DMS 273 treated with DMSO at 0.1 percent for 48 hours (cell line): Measurements from ENCODE around the gene MALRD1.

Experiments used
- DNase-seq: peaks from one replicate; lab custom pipeline; 2025; lab: John Stamatoyannopoulos, UW

The MALRD1 gene

DNA sequence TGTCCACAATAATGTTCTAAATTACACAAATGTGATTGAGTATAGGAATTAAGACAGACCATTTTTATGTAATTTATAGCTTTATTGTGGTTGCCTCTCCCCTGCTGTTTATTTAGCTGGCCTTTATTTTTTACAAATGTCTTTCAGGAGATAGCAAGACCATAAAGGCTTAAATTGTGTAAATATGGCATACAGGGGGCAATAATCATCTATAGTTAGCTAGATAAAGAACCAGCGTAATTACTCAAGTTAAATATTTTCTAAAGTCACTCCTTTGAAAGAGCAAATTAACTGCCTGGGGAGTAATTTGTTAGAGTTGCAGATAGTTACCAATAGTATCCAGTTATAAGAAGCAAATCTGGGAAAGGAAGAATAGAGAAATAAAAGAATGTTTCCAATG is at the start of gene MALRD1:
Gene MALRD1, plus strand, starts transcription at position 313 of the 400 bp plus-strand sequence. CDS start 138 bp downstream, outside the sequence.
- no peak for DNase-seq

GRCh38 chr10:19003341-19003740 is 45.3 kb upstream of the MALRD1 start:
- no peak for DNase-seq

- DNase-seq = no peak
Observed at GRCh38 chr10:19012111-19012510, 36.5 kb upstream of the MALRD1 start.

- no peak for DNase-seq
Observed at GRCh38 chr10:19014034-19014433, 34.6 kb upstream of the MALRD1 start.

DNA sequence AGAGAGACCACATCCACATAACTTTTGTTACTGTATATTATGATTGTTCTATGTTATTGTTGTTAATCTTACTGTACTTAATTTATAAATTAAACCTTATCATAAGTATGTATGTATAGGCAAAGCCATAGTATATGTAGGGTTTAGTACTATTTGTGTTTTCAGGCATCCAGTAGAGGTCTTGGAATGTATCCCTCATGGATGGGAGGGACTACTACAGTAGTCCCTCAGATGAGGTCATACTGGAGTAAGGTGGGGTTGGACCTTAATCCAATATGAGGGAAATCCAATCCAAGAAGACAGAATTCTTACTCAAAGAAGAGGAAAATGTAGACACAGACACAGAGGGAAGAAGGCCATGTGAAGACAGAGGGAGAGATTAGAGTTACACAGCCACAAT is 34.1 kb upstream of the MALRD1 start:
- DNase-seq = no peak

DNA sequence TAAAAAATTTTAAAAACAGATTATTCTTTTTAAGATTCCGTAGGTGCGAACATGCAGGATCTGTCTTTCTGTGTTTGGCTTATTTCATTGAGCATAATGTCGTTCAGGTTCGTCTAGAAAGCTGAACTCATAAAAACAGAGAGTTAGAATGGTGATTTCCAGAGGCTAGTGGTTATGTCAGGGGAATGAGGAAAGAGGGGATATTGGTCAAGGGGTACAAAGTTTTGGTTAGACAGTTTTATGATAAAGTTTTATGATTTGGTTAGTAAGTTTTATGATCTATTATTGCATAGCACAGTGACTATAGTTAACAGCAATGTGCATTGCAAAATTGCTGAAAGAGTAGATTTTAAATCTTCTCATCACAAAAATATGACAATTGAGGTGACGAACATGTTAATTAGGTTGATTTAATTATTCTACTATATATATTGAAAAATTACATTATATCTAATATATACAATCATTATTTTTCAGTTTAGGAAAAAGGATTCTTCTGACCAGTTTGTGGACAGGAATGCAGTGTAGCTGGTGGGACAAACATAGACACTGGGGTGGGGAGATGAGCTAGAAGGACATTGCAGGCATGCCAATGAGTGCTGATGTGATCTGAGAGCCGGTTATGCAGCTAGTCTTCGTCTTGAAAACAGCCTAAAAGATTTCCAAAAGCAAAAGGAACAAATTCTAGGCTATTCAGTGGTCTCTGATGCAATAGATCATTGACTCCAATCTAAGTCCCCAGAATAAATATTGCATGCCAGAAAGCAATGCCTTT is 31.3 kb upstream of the MALRD1 start:
- no peak for DNase-seq

DNA sequence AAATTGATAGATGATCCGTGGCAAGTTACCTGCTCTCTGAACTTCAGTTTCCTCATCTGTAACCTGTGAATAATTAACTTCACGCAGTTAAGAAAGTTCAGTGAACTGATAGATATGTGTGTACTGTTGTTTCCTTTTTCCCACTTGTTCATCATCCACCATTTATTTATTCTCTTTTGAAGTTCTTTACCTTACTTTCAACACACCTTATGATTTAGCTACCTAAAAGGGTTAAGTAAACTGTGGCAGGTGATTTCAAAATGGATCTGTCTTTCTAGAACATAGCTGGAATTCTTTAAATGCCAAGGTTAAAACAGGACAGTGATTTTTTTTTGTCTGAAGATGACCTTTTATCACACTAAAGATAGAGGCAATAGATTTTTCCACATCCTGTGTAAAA is 27.4 kb upstream of the MALRD1 start:
- no peak for DNase-seq

GRCh38 chr10:19024611-19025010 is 24.0 kb upstream of the MALRD1 start:
- no peak for DNase-seq

DNA sequence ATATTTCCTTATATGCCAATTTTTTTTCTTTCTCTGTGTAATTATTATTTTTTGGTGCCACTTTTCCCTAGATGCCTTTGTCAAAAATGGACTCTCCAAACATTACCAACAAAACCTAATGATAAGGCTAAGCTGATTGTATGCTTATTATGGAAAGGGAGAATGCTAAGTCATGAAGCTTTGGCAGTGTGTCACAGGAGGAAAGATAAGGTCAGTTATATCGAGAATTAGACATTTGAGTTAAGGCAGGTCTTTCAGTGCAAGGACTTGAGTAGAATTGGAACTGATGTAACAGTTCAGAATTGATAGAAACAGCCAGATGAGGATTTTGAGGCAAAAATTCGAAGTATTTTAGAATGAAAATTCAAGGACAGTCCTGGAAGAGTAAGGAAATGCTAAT is 16.8 kb upstream of the MALRD1 start:
- no peak for DNase-seq

- no peak for DNase-seq
Observed at GRCh38 chr10:19033741-19034140, 14.9 kb upstream of the MALRD1 start.

- DNase-seq = no peak
Observed at GRCh38 chr10:19041171-19041570, 7.4 kb upstream of the MALRD1 start.

DNA sequence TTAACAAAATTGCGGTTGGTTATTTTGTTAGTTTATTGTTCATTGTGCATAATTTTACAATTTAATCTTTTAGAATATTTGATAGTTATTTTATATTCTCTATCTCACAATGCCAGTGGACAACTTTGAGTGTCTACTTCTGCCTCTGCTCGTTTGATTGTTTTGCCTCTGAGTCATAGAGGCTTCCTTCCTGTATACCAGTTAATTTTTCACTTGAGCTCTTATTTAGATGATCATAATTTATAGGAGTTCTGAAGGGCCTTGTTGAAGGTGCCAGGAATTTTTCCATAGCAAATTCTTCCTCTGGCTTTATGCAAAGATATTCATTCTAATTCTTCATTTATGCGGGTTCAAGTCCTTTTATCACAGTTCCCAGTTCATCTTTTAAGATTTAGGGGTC is 5.2 kb upstream of the MALRD1 start:
- no peak for DNase-seq

- DNase-seq = no peak
Observed at GRCh38 chr10:19046679-19047078, 1.9 kb upstream of the MALRD1 start.

DNA sequence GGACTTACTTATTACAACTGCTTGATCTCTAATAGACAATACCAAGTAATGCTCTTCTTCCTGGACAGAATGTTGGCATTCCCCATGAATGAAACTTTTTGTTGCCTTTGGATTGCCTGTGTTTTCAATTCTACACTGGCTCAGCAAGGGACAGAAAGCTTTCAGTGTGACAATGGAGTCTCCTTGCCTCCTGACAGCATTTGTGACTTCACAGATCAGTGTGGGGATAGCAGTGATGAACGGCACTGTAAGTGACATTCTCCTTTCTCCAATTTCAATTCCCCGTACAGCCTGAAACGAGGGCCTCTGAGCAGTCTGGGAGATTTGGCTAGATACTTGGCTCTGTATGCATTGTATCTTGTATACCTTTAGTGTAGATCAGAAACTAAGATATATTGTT is 290 bp downstream of the MALRD1 start:
- no peak for DNase-seq

- DNase-seq = no peak
Observed at GRCh38 chr10:19049567-19049966, 966 bp downstream of the MALRD1 start.

DNA sequence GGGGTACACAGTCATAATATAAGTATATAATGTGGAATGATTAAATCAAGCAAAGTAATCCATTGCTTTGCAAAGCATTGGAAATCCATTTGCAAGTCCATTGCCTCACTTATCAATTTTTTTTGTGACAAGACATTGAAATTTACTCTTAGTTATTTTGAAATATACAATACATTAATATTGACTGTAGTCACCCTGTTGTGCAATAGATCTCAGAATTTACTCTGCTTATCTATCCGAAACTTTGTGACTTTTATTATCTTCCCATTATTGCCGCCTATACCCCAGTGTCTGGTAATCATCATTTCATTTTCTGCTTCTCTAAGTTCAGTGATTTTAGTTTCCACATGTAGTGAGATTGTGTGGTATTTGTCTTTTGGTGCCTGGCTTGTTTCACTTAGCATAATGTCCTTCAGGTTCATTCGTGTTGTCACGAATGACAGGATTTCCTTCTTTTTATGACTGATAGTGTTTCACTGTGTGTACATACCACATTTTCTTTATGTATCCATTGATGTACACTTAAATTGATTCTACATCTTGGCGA is 5.8 kb downstream of the MALRD1 start:
- DNase-seq = no peak

GRCh38 chr10:19058046-19058445 is 9.4 kb downstream of the MALRD1 start:
- DNase-seq = no peak

- no peak for DNase-seq
Observed at GRCh38 chr10:19063986-19064385, 15.4 kb downstream of the MALRD1 start.

GRCh38 chr10:19071946-19072345 is 23.3 kb downstream of the MALRD1 start:
- DNase-seq = no peak

DNA sequence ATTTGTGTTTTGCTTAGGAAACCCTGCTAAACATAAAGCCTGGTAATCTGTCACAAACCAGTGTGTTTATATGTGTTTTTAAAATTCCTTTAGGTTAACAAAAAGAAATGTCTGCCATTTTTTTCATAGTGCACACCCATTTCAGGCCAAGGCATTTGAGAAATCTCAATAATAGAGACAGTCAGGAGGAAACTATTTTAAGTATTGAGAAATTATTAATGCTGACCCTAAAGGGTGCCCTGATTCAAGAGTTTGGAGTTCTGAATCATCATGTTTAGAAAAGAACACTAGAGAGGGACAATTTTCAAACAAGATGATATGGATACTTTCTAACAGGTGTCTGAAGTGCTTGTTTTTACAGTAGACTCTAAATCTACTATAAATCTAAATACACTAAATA is 28.7 kb downstream of the MALRD1 start:
- DNase-seq = no peak

GRCh38 chr10:19096501-19097073 is 48.0 kb downstream of the MALRD1 start:
- DNase-seq = no peak

- DNase-seq = no peak
Observed at GRCh38 chr10:19097151-19097550, 48.5 kb downstream of the MALRD1 start.

GRCh38 chr10:19098803-19099202 is 50.2 kb downstream of the MALRD1 start:
- no peak for DNase-seq

- DNase-seq = no peak
Observed at GRCh38 chr10:19107406-19107805, 58.8 kb downstream of the MALRD1 start.
